GM19372 (cell line): ENCODE measurements around the gene ETV5.
"Not testable (repeated sequence)": the region's sequence is repeated elsewhere in the genome, so short reads cannot be mapped to it uniquely, and the experiment has no call there.

Source experiments
- ATAC-seq: cut with Tn5 transposase; IDR thresholded peaks from one replicate; pipeline ENCODE4 v1.9.1; 2021; ENCODE audit warnings: mild to moderate bottlenecking, low read depth, moderate library complexity; ENCODE audit not compliant: unreplicated experiment

The ETV5 gene

DNA sequence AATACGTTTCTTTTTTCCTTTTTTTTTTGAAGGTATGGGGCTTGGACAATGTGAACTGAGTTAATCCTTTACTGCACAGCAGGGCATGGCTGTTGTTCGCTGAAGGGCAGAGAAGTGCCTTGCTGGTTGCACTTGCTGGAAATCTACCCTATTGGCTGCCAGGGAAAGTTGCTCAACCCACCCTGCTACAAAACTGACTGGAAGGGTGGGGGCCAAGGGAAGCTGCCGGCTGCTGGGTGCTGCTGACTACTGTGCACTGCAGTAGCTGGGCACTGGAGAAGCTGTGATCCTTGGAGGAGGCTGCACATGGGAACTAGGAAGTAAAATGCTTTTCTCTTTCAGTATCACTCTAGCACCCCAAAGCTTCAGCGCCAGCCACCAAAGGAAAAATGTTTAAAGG lies 70.5 kb downstream of the ETV5 start:
- no peak for ATAC-seq

DNA sequence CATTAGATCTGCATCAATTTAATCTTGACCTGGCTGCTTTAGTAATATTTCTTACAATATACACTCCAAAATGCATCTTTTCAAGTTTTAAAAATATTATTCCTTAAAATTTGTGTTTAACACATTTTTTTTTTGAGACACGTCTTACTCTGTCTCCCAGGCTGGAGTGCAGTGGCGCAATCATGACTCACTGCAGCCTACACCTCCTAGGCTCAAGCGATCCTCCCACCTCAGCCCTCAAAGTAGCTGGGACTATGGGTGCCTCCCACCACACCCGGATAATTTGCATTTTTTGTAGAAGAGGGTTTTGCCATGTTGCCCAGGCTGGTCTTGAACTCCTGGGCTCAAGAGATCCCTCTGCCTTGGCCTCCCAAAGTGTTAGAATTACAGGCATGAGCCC lies 73.6 kb downstream of the ETV5 start:
- no peak for ATAC-seq

DNA sequence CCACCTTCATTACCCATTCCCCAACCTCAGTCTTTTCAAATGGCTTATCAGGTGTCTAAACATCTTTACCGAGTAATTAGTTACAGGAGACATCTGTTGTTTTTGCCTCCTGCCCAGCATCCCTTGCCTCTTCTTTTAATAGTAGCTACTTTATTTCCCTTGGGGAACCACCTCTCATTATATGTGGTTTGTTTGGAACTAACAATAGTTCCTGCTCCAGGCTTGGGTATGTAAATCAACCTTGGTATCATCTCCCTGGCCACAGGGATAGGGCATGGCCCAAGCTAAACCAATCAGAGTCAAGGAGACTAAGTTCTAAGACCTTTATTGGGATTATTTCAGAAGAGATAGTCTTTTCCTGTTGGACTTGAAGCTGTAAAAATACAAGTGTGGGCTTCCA lies 76.6 kb downstream of the ETV5 start:
- no peak for ATAC-seq

DNA sequence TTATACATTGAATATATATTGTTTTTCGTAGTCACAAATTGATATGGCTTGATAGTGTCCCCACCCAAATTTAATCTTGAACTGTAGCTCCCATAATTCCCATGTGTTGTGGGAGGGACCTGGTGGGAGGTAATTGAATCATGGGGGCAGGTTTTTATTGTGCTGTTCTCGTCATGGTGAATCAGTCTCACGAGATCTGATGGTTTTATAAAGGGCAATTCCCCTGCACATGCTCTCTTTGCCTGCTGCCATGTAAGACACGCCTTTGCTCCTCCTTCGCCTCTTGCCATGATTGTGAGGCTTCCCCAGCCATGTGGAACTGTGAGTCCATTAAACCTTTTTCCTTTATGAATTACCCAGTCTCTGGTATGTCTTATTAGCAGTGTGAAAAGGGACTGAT lies 82.9 kb downstream of the ETV5 start:
- not testable (repeated sequence) for ATAC-seq

DNA sequence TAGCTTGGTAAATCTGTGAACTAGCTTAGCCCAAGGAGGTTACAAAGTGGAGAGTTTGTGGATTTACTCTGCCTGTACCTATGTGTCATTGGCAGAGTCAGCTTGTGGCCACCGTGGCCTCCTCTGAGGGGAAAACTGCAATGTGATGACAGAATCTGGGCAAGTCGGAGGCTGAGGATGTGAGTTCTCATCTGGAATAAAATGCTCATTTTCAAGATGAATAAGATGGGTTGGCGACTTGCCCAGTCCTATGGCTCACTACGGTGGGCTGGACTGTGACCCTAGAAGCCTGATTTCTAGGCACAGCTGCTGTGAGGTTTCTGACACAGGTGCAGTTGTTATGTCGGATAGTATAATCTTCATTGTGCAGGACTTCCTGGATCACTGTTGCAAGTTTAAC lies 83.7 kb downstream of the ETV5 start:
- no peak for ATAC-seq

DNA sequence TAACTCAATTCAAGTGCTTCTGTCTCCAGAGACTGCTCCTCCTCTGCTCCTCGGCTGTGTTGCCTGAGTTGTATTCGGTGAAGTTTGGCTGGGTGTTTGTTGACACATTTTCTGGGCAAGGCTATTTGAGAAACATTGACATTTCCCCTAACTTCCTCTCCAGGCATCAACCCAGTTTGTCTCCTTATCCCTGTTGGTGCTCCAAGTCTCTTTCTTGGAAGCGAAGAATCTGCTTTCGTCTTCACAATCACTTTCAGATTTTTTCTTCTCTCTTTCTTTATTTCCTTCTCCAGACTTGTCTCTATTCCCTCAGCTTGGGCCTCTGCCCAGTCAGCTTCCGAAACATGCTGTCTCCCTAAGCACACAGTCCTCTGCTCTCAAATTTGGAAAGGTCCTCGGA lies 84.7 kb downstream of the ETV5 start:
- no peak for ATAC-seq

DNA sequence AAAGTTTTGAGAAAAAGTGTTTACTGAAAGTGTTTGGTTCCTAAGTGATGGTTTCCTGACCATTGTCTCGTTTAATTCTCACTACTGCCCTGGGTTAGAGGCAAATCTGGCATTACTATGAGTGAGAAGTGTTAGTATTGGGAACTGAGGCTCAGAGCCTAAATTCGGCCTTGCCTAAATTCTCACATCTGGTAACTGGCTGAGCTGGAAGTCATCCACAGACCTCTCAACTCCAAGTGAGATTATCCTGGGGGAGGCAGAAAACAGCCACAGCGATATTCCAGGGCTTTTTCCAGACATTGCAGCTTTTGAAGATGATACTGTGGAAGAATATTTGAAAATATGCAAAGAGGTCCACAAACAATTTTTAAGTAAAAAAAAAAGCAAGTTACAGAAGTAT lies 86.0 kb downstream of the ETV5 start:
- ATAC-seq = no peak

DNA sequence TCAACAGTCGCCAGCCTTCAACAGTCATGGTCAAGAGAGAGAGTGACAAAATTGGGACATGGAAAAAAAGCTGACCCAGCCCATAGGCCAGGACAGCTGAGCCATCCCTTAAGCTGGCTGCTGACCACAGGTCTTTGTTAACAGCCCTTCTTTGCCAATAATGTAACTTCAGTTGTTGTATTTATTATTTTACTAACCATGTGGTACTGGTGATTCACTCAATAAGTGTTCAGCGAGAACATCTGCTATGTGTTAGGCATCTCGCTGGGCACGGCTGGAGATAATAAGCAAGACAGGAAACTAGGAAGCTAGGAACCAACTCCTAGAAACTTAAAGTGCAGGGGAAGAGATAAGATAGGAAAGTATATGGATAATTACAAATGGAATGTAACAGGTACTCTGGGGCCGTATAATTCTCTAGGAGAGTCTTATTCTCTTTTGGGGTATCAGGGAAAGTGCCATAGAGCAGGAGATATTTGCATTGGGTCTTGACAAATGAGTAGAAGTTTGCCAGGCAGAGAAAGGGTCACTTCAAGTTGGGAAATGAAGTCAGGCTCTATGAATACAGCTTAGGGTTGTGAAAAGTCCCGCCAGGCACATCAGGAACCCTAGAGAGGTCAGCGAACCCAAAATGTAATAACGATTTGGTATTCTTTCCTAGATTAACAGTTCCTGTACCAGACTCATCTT lies 87.1 kb downstream of the ETV5 start:
- no peak for ATAC-seq

DNA sequence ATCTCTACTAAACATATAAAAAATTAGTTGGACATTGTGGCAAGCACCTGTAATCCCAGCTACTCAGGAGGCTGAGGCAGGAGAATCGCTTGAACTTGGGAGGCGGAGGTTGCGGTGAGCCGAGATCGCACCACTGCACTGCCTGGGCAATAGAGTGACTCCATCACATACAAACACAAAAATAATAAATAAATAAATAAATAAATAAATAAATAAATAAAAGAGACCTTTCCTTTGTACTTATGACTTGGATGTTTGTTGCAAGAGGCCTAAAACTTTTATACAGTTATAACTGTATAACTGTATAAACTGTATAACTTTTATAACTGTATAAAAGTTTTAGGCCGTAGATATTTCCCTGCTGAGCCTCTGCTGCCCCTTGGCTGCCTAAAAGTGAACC lies 87.6 kb downstream of the ETV5 start:
- ATAC-seq = not testable (repeated sequence)

DNA sequence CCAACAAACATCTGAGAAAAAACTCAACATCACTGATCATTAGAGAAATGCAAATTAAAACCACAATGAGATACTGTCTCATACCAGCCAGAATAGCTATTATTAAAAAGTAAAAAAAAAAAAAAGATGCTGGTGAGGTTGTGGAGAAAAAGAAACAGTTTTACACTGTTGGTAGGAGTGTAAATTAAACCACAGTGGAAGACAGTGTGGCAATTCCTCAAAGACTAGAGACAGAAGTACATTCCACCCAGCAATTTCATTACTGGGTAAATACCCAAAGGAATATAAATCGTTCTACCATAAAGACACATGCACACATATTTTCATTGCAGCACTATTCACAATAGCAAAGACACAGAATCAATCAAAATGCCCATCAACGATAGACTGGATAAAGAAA lies 89.6 kb downstream of the ETV5 start:
- ATAC-seq = not testable (repeated sequence)

DNA sequence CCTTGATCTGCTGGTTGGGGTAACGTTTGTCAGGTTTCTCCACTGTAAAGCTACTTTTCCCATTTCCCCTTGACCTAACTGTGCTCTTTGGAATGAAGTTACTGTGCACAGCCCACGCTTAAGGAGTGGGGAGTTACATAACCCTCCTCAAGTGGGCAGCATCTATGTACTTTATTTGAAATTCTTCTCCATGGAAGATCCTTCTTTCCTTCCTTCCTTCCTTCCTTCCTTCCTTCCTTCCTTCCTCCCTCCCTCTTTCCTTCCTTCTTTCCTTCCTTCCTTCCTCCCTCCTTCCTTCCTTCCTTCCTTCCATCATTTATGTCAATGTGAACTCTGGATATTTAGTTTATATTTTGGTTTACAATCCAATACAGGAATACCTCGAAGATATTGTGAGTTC lies 94.0 kb downstream of the ETV5 start:
- ATAC-seq = no peak

DNA sequence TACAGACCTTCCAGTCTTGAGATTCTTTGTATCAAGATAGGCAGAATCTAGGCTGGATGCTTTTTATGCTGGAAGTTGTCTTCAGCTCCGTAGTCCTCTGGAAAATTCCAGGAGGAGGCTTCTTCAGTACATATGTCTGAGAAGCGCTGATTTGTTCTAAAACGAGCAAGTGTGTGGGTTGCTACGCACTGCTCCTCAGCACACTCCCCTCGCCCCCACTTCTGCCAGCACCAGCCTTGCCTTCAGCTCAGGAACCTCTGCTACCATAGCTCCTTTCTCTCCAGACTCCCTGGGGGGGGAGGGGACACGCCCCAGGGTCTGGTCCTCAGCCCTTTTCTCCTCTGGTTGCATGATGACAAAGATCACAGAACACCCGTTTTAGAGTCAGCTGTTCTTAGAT lies 95.6 kb downstream of the ETV5 start:
- no peak for ATAC-seq

DNA sequence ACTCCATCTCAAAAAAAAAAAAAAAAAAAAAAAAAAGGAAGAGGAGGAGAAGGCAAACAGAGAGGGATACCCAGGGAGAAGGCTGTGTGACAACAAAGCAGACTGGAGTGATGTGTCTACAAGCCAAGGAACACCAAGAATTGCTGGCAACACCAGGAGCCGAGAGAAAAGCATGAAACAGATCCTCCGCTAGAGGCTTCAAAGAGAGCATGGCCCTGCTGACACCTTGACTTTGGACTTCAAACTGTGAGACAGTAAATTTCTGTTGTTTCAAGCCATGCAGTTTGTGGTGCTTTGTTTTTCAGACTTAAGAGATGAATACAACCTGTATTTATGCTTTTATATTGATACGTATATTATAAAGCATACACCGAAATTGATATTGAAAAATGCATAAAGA lies 96.8 kb downstream of the ETV5 start:
- no peak for ATAC-seq

DNA sequence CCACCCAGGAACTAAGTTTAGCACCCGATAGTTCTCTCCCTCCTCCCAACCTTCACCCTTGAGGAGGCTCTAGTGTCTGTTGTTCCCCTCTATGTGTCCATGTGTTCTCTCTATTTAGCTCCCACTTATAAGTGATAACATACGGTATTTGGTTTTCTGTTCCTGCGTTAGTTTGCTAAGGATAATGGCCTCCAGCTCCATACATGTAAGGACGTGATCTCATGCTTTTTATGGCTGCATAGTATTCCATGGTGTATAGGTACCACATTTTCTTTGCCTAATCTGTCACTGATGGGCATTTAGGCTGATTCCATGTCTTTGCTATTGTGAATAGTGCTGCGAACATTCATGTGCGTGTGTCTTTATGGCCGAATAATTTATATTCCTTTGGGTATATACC lies 104.2 kb downstream of the ETV5 start:
- ATAC-seq = no peak

DNA sequence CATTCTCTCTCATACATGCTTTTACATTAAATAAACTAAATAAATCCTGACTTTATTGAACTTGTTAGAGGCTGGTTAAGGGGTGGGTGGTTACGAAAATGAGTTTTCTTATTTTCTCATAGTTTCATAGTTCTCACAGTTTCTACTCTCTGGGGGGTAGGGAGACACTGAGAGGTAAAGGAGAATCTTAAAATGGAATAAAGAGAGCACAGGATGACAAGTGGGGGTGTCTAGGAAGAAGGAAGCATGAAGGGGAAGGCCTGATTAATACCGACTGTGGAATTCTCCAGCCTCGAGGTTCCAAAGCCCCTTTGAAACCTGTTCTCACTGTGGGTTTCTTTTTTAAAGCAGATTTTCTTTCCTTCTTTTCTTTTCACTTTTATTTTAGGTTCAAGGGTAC lies 104.7 kb downstream of the ETV5 start:
- ATAC-seq = no peak

DNA sequence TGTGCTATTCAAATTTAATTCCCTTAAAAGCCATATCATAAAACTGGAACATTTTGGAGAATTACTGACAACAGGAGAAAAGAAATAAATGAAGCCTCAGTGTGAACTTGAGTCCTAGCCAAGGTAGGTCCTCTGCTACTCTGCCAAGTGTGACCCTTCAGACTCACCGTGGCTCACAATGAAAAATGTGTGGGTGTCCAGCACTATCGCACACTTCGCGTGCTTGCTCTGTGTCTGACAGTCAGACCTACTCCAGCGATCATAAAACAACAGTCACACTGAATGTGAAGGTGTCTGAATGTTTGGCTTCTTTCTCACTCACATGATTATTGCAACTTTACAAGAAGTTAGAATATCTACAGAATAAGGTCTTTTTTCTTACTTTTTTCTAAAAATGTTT lies 105.3 kb downstream of the ETV5 start:
- peak; percentile 82 for ATAC-seq

DNA sequence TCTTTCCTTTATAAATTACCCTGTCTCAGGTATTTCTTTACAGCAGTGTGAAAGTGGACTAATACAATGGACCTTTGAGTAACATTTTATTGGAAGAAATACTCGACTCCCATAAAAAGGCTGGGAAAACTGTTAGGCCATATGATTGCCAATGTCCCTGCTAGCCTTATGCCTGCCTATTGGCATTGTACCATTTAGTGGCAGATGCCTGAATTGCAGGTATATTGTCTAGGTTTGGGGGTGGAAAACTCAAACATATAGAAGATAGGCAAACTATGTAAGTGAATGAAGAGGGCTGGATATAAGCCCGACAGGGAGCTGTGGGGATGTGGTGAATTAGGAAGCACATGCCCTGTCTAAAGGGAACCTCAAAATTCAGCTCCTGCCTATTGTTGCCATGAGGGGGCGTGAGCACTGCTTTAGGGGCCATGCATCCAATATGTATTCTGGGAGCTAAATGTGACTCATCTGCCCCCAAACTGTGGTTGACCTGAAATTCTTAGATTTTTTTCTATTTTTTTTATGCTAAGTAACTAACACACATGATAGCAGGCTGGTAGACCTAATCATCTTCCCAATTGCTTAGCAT lies 105.9 kb downstream of the ETV5 start:
- no peak for ATAC-seq

DNA sequence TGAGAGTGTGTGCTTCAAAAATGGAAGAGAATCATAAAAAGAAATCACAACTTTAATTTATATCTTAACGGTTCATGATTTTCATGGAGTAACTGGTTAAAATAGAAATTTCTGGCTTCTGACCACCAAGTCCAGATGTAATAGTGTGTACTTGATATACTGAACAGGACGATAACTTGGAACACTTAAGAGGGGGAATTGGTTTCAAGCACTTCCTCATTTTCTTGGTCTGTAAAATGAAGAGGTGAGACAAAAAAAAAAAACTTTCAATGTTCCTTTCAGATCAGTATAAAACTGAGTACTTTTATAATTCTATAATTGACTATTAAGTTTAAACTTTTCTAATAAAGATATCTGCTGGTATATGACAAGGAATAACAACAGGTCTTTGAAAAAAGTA lies 107.0 kb downstream of the ETV5 start:
- no peak for ATAC-seq

DNA sequence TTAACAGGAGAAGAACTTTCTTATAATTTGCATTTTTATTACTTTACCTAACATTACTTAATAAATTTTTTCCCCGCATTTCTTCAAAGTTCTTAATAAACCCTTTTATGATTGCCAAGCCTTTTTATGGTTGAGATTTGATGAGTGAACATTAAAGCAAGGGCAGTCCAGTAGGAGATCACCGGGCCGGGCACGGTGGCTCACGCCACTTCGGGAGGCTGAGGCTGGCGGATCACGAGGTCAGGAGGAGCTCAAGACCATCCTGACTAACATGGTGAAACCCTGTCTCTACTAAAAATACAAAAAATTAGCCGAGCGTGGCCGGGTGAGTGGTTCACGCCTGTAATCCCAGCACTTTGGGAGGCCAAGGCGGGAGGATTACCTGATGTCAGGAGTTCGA lies 109.7 kb downstream of the ETV5 start:
- no peak for ATAC-seq

DNA sequence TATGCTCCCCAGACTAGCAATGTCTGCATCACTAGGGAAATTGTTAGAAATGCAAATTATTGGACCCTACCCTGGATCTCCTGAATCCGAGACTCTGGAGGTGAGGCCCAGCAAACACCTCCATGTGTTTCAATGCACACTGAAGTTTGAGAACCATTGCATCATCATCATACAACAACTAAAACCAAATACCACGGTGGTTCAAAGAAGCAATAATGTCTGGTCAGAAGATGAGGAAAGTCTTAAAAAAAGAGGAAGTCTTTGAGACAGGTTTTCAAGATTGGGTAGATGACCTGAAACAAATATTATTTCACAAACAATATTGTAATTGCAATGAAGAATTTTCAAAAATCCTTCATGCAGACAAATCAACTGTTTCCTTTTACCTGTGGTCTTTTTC lies 110.8 kb downstream of the ETV5 start:
- ATAC-seq = no peak

DNA sequence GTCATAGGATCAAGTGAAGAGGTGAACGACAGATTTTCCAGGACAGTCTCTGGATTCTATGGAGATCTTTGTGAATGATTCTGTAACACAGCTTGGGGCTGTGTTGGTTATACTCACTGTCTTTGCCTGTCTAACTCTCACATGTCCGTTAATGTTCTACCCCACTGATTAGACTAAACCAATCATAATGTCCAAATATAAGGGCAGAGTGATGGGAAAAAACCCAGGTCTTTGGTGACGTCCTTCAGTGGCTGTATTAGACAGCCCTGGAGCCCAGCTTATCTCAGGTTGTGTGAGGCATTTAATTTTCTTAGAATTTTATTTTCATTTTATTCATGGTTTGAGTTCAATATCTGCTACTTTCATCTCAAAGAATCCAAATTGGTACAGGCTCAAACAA lies 111.8 kb downstream of the ETV5 start:
- ATAC-seq = no peak
